IMR-90 (cell line): Measurements from ENCODE around the gene POLR1A. TPM values are rescaled to one million over a fixed set of nuclear protein-coding genes. Genes with fewer than 3 reads are reported as not detected.

Experiments used
- ATAC-seq: fragments of 200-7000 bp; cut with Tn5 transposase; 2 replicates; pipeline ENCODE4 v1.9.1; 2020; ENCODE audit warnings: low read depth, mild to moderate bottlenecking, moderate library complexity
- BruUV-seq: library from RNA; stranded (reverse); fragments of 400-500 nt; replicated peaks from 2 replicates; lab custom pipeline; 2021; lab: Mats Ljungman, UMichigan
- CTCF ChIA-PET: fragments of 300-600 bp; formaldehyde crosslinking; extraction: SDS; loops from one replicate; lab custom pipeline; 2021; ENCODE audit warnings: antibody characterized with exemption; lab: Yijun Ruan, JAX
- POLR2A ChIA-PET: fragments of 300-600 bp; sonication (Branson Sonifier 250); formaldehyde crosslinking; loops from one replicate; lab custom pipeline; 2022; ENCODE audit warnings: antibody characterized with exemption; ENCODE audit not compliant: unreplicated experiment; lab: Charles Lee
- DNase-seq: peaks from one replicate; pipeline ENCODE4 v3.0.0; 2013
- H2AFZ ChIP-seq: replicated peaks from 2 replicates; pipeline ENCODE3; 2013; ENCODE audit warnings: low read length, mild to moderate bottlenecking; ENCODE audit not compliant: poor library complexity
- H2AK5ac ChIP-seq: 2 replicates; pipeline ENCODE4 v1.6.1; 2013; ENCODE audit warnings: low read depth, low read length, inconsistent platforms
- H2AK9ac ChIP-seq: replicated peaks from 2 replicates; pipeline ENCODE3; 2013; ENCODE audit warnings: mild to moderate bottlenecking, low read depth, low read length, moderate library complexity; ENCODE audit not compliant: poor library complexity
- H2BK120ac ChIP-seq: 2 replicates; pipeline ENCODE4 v1.6.1; 2013; ENCODE audit warnings: low read depth, low read length, inconsistent platforms
- H2BK15ac ChIP-seq: 3 replicates; pipeline ENCODE4 v1.6.1; 2013; ENCODE audit warnings: low read depth, low read length, inconsistent platforms
- H2BK20ac ChIP-seq: 2 replicates; pipeline ENCODE4 v1.6.1; 2013; ENCODE audit warnings: low read depth, mild to moderate bottlenecking, inconsistent platforms, low read length, moderate library complexity
- H2BK5ac ChIP-seq: 2 replicates; pipeline ENCODE4 v1.6.1; 2013; ENCODE audit warnings: mild to moderate bottlenecking, low read depth, low read length, inconsistent platforms; ENCODE audit not compliant: poor library complexity, severe bottlenecking
- H3K14ac ChIP-seq: replicated peaks from 2 replicates; pipeline ENCODE4 v1.6.1; 2013; ENCODE audit warnings: low read depth, low read length, inconsistent platforms
- H3K18ac ChIP-seq: 2 replicates; pipeline ENCODE4 v1.6.1; 2013; ENCODE audit warnings: low read depth, low read length, control low read depth
- H3K23ac ChIP-seq: 2 replicates; pipeline ENCODE4 v1.6.1; 2013; ENCODE audit warnings: low read depth, low read length, inconsistent platforms
- H3K27ac ChIP-seq: 2 replicates; pipeline ENCODE4 v1.5.1; 2013; ENCODE audit warnings: mild to moderate bottlenecking, control low read depth, low read length; ENCODE audit not compliant: insufficient read depth
- H3K27me3 ChIP-seq: 2 replicates; pipeline ENCODE4 v1.6.1; 2013; ENCODE audit warnings: low read length; ENCODE audit not compliant: control insufficient read depth, insufficient read depth
- H3K36me3 ChIP-seq: 2 replicates; pipeline ENCODE4 v1.6.1; 2013; ENCODE audit warnings: low read length, mixed read lengths; ENCODE audit not compliant: control insufficient read depth, insufficient read depth
- H3K4ac ChIP-seq: 2 replicates; pipeline ENCODE4 v1.6.1; 2013; ENCODE audit warnings: low read depth, low read length, inconsistent platforms
- H3K4me1 ChIP-seq: 2 replicates; pipeline ENCODE4 v1.6.1; 2013; ENCODE audit warnings: low read length, mixed read lengths; ENCODE audit not compliant: control insufficient read depth, insufficient read depth
- H3K4me2 ChIP-seq: 2 replicates; pipeline ENCODE4 v1.6.1; 2013; ENCODE audit warnings: low read depth, mild to moderate bottlenecking, control low read depth, low read length, moderate library complexity
- H3K4me3 ChIP-seq: 2 replicates; pipeline ENCODE4 v1.5.1; 2013; ENCODE audit warnings: low read depth, mild to moderate bottlenecking, control low read depth, low read length, moderate library complexity; ENCODE audit not compliant: insufficient read depth
- H3K56ac ChIP-seq: 2 replicates; pipeline ENCODE4 v1.6.1; 2013; ENCODE audit warnings: low read length, inconsistent platforms; ENCODE audit not compliant: insufficient read depth; ENCODE audit errors: extremely low read depth
- H3K79me1 ChIP-seq, 2 experiments: 2 replicates each; pipeline ENCODE4 v1.6.1; 2013; ENCODE audit warnings: low read length in 2 of 2, inconsistent platforms in 1 of 2, low read depth in 1 of 2
- H3K9ac ChIP-seq: 2 replicates; pipeline ENCODE4 v1.6.1; 2013; ENCODE audit warnings: low read depth, low read length, control low read depth
- H3K9me1 ChIP-seq: 2 replicates; pipeline ENCODE4 v1.6.1; 2013; ENCODE audit warnings: low read length, inconsistent platforms; ENCODE audit not compliant: insufficient read depth
- H3K9me3 ChIP-seq: 2 replicates; pipeline ENCODE4 v1.6.1; 2013; ENCODE audit warnings: low read length; ENCODE audit not compliant: control insufficient read depth, insufficient read depth
- H4K20me1 ChIP-seq: 2 replicates; pipeline ENCODE4 v1.6.1; 2013; ENCODE audit warnings: low read length, inconsistent platforms; ENCODE audit not compliant: insufficient read depth
- H4K5ac ChIP-seq: 2 replicates; pipeline ENCODE4 v1.6.1; 2013; ENCODE audit warnings: mild to moderate bottlenecking, low read depth, low read length, control low read depth
- H4K8ac ChIP-seq, 2 experiments: 2 replicates each; pipeline ENCODE4 v1.6.1; 2013; ENCODE audit warnings: low read depth in 2 of 2, low read length in 2 of 2, control low read depth in 1 of 2, inconsistent platforms in 1 of 2
- H4K91ac ChIP-seq: 2 replicates; pipeline ENCODE4 v1.6.1; 2013; ENCODE audit warnings: low read depth, low read length, inconsistent platforms; ENCODE audit not compliant: insufficient read depth
- BHLHE40 ChIP-seq: fragments of 150-350 bp; IDR thresholded peaks from 2 replicates; pipeline ENCODE4 v1.6.1; 2016; ENCODE audit warnings: mild to moderate bottlenecking, low read depth, low read length
- CHD1 ChIP-seq: IDR thresholded peaks from 2 replicates; pipeline ENCODE4 v1.6.1; 2012; ENCODE audit warnings: low read depth, low read length, improper control_type of control experiment
- FOS ChIP-seq: fragments of 150-350 bp; IDR thresholded peaks from 2 replicates; pipeline ENCODE4 v1.6.1; 2016; ENCODE audit warnings: low read depth, low read length
- MAFK ChIP-seq: IDR thresholded peaks from 2 replicates; pipeline ENCODE4 v1.6.1; 2012; ENCODE audit warnings: low read depth, low read length, improper control_type of control experiment
- MAZ ChIP-seq: IDR thresholded peaks from 2 replicates; pipeline ENCODE4 v1.6.1; 2012; ENCODE audit warnings: low read depth, mild to moderate bottlenecking, low read length, improper control_type of control experiment, moderate library complexity, borderline replicate concordance
- MXI1 ChIP-seq: IDR thresholded peaks from 2 replicates; pipeline ENCODE4 v1.6.1; 2012; ENCODE audit warnings: low read depth, mild to moderate bottlenecking, low read length, moderate library complexity, borderline replicate concordance
- POLR2A ChIP-seq: IDR thresholded peaks from 2 replicates; pipeline ENCODE4 v1.6.1; 2012; ENCODE audit warnings: mild to moderate bottlenecking, low read depth, low read length
- RAD21 ChIP-seq: IDR thresholded peaks from 2 replicates; pipeline ENCODE4 v1.6.1; 2012; ENCODE audit warnings: low read length, improper control_type of control experiment
- RCOR1 ChIP-seq: IDR thresholded peaks from 2 replicates; pipeline ENCODE4 v1.6.1; 2012; ENCODE audit warnings: mild to moderate bottlenecking, low read length, improper control_type of control experiment; ENCODE audit not compliant: insufficient replicate concordance
- RFX5 ChIP-seq: IDR thresholded peaks from 2 replicates; pipeline ENCODE4 v1.8.0; 2012; ENCODE audit warnings: low read depth, mild to moderate bottlenecking, low read length, moderate library complexity
- SMC3 ChIP-seq: fragments of 150-350 bp; IDR thresholded peaks from 2 replicates; pipeline ENCODE4 v1.6.1; 2016; ENCODE audit warnings: low read depth, mild to moderate bottlenecking, antibody characterized with exemption, low read length, moderate library complexity
- WGBS, 2 experiments: methylation state at CpG; one replicate each; pipeline versions ENCODE4 v1.1.5 to v1.1.7; 2013; ENCODE audit warnings: missing lambda C conversion rate in 2 of 2; ENCODE audit not compliant: insufficient read length in 1 of 2; ENCODE audit errors: extremely low coverage in 2 of 2; 5-methylcytosine and 5-hydroxymethylcytosine counted together
- dilution Hi-C: fragments of 300-500 bp; cut with HindIII; formaldehyde crosslinking; loops from one replicate; pipeline ENCODE4 v1.14.3; 2018; ENCODE audit warnings: low sequenced_read_pairs; ENCODE audit not compliant: unreplicated experiment
- in situ Hi-C: fragments of 300-500 bp; cut with MboI; formaldehyde crosslinking; loops from 3 replicates; pipeline ENCODE4 v1.14.3; 2019; ENCODE audit warnings: low sequenced_read_pairs, inconsistent platforms, mixed read lengths
- intact Hi-C: fragments of 100-400 bp; cut with micrococcal nuclease; formaldehyde crosslinking; loops from 2 replicates; pipeline ENCODE4 v1.10.0; 2022
- polyA plus RNA-seq, 3 experiments: library from polyadenylated mRNA; depleted of rRNA; stranded (reverse); fragments of >200 nt; gene quantifications; 2 replicates each; pipeline ENCODE4 v1.2.3, GENCODE V29; 2012; ENCODE audit warnings: low replicate concordance in 1 of 3
- total RNA-seq: library from RNA; depleted of rRNA; stranded (reverse); fragments of >200 nt; gene quantifications from 2 replicates; pipeline ENCODE4 v1.2.3, GENCODE V29; 2012
- TF ChIP-seq, protein P1 (sequence below): fragments of 150-350 bp; IDR thresholded peaks from 2 replicates; pipeline ENCODE4 v1.6.1; 2016; ENCODE audit warnings: low read depth, mild to moderate bottlenecking, low read length, moderate library complexity, borderline replicate concordance
- TF ChIP-seq, protein P2 (sequence below): fragments of 150-350 bp; IDR thresholded peaks from 2 replicates; pipeline ENCODE4 v1.6.1; 2017; ENCODE audit warnings: mild to moderate bottlenecking, antibody characterized with exemption, low read length, low read depth

Gene POLR1A
- total and polyA plus RNA-seq, 2 of the 4 experiments (the other 2 are of a cell fraction), result 7.6 to 27.4 TPM

DNA sequence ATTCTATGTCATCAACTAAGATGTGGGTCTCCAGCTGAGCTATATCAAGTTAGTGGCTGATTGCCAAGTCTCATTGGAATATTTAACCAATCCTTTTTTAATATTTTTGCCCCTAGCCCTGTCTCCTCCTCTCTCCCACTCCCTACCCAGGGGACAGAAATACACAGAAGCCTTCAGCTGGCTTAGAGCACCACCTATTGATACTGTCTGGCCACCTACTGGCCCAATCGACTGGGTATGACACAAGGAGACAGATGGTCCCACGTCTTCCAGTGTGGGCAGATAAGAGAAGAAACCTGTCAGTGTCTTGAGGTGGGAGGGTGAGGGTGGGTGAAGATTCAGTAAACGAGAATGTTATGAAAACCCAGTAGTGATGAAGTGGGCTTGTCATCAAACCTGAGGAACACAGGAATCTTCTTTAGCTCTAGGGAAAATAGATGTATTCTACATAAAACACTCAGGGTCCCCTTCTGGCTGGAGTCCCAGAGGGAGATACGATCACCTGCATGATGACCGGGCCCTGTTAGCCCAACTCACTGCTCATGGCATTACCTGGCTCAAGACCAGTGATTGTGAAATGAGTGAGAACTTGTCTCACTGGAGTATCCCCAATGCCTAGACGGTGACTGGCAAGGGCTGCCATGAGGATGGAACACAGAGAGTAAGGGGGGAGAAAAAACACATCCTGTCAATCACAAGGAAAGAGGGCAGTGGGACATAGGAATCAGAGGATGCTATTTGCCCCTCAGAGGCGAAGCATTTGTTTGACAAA lies 26.7 kb downstream of the POLR1A start (continued):
- TF ChIP-seq RAD21 (peak; percentile 73), MXI1 (no peak)

DNA sequence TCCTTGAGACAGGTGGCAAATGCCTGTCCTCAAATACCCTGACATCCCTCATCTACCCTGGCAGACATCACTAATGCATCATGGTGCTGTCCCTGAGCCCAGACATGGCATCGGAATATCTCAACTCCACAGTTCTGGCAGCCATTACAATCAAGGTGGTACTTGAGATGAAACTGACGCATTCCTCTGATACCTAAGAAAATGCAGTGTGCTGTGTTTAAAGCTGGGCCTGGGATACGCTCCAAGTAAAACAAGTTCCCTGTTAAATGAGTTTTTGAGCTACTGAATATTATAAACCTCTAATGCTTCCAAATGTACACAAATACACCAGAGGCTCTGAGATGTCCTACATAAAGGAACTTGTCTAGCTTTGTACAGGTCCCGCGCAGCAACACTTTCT lies 29.8 kb downstream of the POLR1A start:
- Histone ChIP-seq H3K9ac (no peak overlapping the region), H4K91ac (no peak overlapping the region), H2AK9ac (no peak overlapping the region), H3K4me3 (no peak overlapping the region), H3K36me3 (peaks cover 53% of the 10 kb centered on the region), H4K20me1 (peaks cover 4% of the 10 kb centered on the region; the same call in 1 of the 2 replicates), H3K18ac (no peak overlapping the region), H3K9me1 (no peaks in the 10 kb centered on the region), H3K4me1 (peaks cover 1% of the 10 kb centered on the region; the same call in 1 of the 2 replicates), H3K27ac (no peak overlapping the region), H2AFZ (no peak overlapping the region), H2BK5ac (no peak overlapping the region), H2AK5ac (no peak overlapping the region), H3K56ac (no peak overlapping the region), H3K27me3 (no peaks in the 10 kb centered on the region), H3K4ac (no peak overlapping the region), H3K9me3 (no peaks in the 10 kb centered on the region), H3K4me2 (no peak overlapping the region), H2BK120ac (no peak overlapping the region), H2BK20ac (no peak overlapping the region), H3K23ac (no peak overlapping the region), H4K5ac (no peak overlapping the region), H4K8ac (no peak overlapping the region), H2BK15ac (no peak overlapping the region), H3K14ac (no peak overlapping the region), H3K79me1 (peaks cover 0 to 6% of the 10 kb centered on the region in 2 experiments; a peak in 1 of 4 replicates)
- intact Hi-C loops (loop anchor here (5.0 kb wide), 1 partner anchor 39 kb away; no protein-coding TSS in a partner anchor), in situ Hi-C loops (loop anchor here (5.0 kb wide), 2 partner anchors 249 to 354 kb away; no protein-coding TSS in a partner anchor), dilution Hi-C loops (no loop called here)
- ChIA-PET CTCF (no interaction called here), POLR2A (no interaction called here)
- DNase-seq, result no peak
- BruUV-seq, result no TSS peak
- WGBS, 2 experiments, result 93% methylated on average over 3 of the region's 5 CpGs; no CpG with 5 or more reads in 1 of the 2 experiments
- no peak for ATAC-seq
- TF ChIP-seq BHLHE40 (no peak), CHD1 (no peak), RAD21 (no peak), RFX5 (no peak), MAZ (no peak), SMC3 (no peak), FOS (no peak), MXI1 (no peak), RCOR1 (no peak), POLR2A (no peak), MAFK (no peak)
- TF ChIP-seq, protein P1, sequence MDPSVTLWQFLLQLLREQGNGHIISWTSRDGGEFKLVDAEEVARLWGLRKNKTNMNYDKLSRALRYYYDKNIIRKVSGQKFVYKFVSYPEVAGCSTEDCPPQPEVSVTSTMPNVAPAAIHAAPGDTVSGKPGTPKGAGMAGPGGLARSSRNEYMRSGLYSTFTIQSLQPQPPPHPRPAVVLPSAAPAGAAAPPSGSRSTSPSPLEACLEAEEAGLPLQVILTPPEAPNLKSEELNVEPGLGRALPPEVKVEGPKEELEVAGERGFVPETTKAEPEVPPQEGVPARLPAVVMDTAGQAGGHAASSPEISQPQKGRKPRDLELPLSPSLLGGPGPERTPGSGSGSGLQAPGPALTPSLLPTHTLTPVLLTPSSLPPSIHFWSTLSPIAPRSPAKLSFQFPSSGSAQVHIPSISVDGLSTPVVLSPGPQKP, result no peak
- TF ChIP-seq, protein P2, sequence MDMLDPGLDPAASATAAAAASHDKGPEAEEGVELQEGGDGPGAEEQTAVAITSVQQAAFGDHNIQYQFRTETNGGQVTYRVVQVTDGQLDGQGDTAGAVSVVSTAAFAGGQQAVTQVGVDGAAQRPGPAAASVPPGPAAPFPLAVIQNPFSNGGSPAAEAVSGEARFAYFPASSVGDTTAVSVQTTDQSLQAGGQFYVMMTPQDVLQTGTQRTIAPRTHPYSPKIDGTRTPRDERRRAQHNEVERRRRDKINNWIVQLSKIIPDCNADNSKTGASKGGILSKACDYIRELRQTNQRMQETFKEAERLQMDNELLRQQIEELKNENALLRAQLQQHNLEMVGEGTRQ, result no peak
